Sciatic nerve (tissue), 2 donors: ENCODE measurements around the gene SLC6A3. TPM values are rescaled to one million over a fixed set of nuclear protein-coding genes. Genes with fewer than 3 reads are reported as not detected.

Experiments used
- ATAC-seq: fragments of 200-7000 bp; cut with Tn5 transposase; one replicate; pipeline ENCODE4 v1.9.1; 2020; ENCODE audit warnings: mild to moderate bottlenecking, moderate library complexity
- DNase-seq: peaks from one replicate; pipeline ENCODE4 v3.0.0-alpha.2; 2020; ENCODE audit warnings: low spot score
- intact Hi-C: fragments of 100-400 bp; cut with DNase I; formaldehyde crosslinking; loops from one replicate; pipeline ENCODE4 v1.14.2; 2022
- total RNA-seq: library from RNA; stranded (reverse); fragmentation: NEBNext Ultra II Directional; extraction: Animal tissue kit (Norgen Biotek cat#: 25700); gene quantifications from one replicate; pipeline ENCODE4 v1.2.1, GENCODE V29; 2021
- donor health status: DM: no; HTN: no; CAD: no.
- donor health status: DM: no; HTN: no; CAD: no.

SLC6A3 gene
- total RNA-seq = not detected

GRCh38 chr5:1445313-1445688 is at the start of gene SLC6A3:
Gene SLC6A3, minus strand, starts transcription at chr5:1445440. Its CDS starts 2,243 bp downstream, at chr5:1443197.
- intact Hi-C loops = no loop called here
- peak; percentile 57 for DNase-seq
- no peak for ATAC-seq

- DNase-seq (no peak), ATAC-seq (no peak)
- intact Hi-C loops = no loop called here
Measured at GRCh38 chr5:1493941-1494340, 48.7 kb upstream of the SLC6A3 start.

- no peak for ATAC-seq
- DNase-seq = no peak
- intact Hi-C loops = no loop called here
Measured at GRCh38 chr5:1493413-1493812, 48.2 kb upstream of the SLC6A3 start.

- ATAC-seq = no peak
- intact Hi-C loops = no loop called here
- DNase-seq = no peak
Measured at GRCh38 chr5:1492757-1493156, 47.5 kb upstream of the SLC6A3 start.

GRCh38 chr5:1490376-1490775 is 45.1 kb upstream of the SLC6A3 start:
- ATAC-seq = no peak
- no peak for DNase-seq
- intact Hi-C loops = no loop called here

GRCh38 chr5:1489754-1490153 is 44.5 kb upstream of the SLC6A3 start:
- intact Hi-C loops = no loop called here
- no peak for ATAC-seq
- DNase-seq = no peak

GRCh38 chr5:1488882-1489680 is 43.8 kb upstream of the SLC6A3 start:
- ATAC-seq (peak; percentile 67), DNase-seq (no peak)
- intact Hi-C loops = no loop called here

- DNase-seq = no peak
- intact Hi-C loops = no loop called here
- no peak for ATAC-seq
Measured at GRCh38 chr5:1487079-1487764, 42.0 kb upstream of the SLC6A3 start.

- intact Hi-C loops = no loop called here
- DNase-seq (no peak), ATAC-seq (no peak)
Measured at GRCh38 chr5:1486271-1486670, 41.0 kb upstream of the SLC6A3 start.

- DNase-seq = no peak
- no peak for ATAC-seq
- intact Hi-C loops = no loop called here
Measured at GRCh38 chr5:1485579-1486118, 40.4 kb upstream of the SLC6A3 start.

- ATAC-seq = no peak
- no peak for DNase-seq
- intact Hi-C loops = no loop called here
Measured at GRCh38 chr5:1484730-1485578, 39.7 kb upstream of the SLC6A3 start.

GRCh38 chr5:1483856-1484729 is 38.9 kb upstream of the SLC6A3 start:
- ATAC-seq (no peak), DNase-seq (no peak)
- intact Hi-C loops = no loop called here

GRCh38 chr5:1483064-1483463 is 37.8 kb upstream of the SLC6A3 start:
- intact Hi-C loops = no loop called here
- DNase-seq = no peak
- no peak for ATAC-seq

GRCh38 chr5:1481959-1482331 is 36.7 kb upstream of the SLC6A3 start:
- intact Hi-C loops = no loop called here
- ATAC-seq (no peak), DNase-seq (no peak)

- DNase-seq (no peak), ATAC-seq (no peak)
- intact Hi-C loops = no loop called here
Measured at GRCh38 chr5:1481266-1481958, 36.2 kb upstream of the SLC6A3 start.

- no peak for ATAC-seq
- DNase-seq = no peak
- intact Hi-C loops = no loop called here
Measured at GRCh38 chr5:1480806-1481205, 35.6 kb upstream of the SLC6A3 start.

- intact Hi-C loops = no loop called here
- peak; percentile 53 for ATAC-seq
- peak; percentile 76 for DNase-seq
Measured at GRCh38 chr5:1480217-1480616, 35.0 kb upstream of the SLC6A3 start.

GRCh38 chr5:1479581-1480188 is 34.4 kb upstream of the SLC6A3 start:
- intact Hi-C loops = no loop called here
- ATAC-seq = peak; percentile 60
- no peak for DNase-seq
